Cerebellar nuclear complex (tissue), 1 donor: Measurements from ENCODE around the gene TIMM29.
A peak's percentile ranks its signal among the peaks of the same experiment; 100 is the strongest.
"Not testable (repeated sequence)": the region's sequence is repeated elsewhere in the genome, so short reads cannot be mapped to it uniquely, and the experiment has no call there.

Experiments
- DNase-seq, 2 experiments: peaks; one replicate each; lab custom pipeline; 2025; lab: John Stamatoyannopoulos, UW

Gene TIMM29

DNA sequence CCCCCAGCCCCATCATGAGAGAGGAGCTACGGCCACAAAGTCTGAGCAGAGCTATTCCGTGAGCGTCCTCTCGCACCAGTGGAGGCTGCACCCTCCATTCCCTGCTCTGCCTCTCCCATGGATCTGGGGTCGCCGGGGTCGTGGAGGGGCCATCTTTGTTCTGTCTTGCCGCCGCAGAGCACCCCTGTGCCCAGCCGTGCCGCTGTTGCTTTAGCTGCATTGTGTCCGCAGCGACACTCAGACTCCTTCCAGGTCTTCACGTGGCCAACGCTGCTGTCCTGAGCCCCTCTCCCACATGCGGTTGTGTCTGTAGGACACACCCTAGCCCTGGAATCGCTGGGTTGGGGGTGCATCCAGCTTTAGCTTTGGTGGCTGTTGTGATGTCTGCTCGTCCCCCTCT lies 16.0 kb upstream of the TIMM29 start:
- DNase-seq, result no peak

DNA sequence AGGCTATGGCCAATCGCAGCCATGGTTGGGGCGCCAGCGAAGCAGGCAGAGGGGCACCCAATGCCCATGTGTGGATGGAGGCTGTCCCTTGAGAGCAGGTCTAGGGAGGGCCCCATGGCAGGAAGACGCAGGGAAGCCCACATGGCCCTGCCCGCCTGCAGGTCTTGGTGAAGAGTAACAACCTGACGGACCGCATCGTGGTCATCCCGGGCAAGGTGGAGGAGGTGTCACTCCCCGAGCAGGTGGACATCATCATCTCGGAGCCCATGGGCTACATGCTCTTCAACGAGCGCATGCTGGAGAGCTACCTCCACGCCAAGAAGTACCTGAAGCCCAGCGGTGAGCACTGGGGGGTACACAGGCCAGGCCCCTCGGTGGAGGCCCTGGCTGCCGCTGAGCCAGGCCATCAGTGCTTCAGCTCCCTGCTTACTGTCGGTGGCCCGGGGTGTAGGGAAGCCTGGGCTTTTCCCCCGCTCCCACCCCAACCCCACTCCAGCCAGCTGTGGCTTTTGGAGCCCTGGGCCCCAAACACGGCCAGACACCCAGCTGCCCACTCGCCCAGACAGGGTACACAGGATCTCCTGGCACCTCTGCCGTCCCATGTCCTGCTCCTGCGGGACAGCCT lies 14.8 kb upstream of the TIMM29 start:
- DNase-seq, result no peak

DNA sequence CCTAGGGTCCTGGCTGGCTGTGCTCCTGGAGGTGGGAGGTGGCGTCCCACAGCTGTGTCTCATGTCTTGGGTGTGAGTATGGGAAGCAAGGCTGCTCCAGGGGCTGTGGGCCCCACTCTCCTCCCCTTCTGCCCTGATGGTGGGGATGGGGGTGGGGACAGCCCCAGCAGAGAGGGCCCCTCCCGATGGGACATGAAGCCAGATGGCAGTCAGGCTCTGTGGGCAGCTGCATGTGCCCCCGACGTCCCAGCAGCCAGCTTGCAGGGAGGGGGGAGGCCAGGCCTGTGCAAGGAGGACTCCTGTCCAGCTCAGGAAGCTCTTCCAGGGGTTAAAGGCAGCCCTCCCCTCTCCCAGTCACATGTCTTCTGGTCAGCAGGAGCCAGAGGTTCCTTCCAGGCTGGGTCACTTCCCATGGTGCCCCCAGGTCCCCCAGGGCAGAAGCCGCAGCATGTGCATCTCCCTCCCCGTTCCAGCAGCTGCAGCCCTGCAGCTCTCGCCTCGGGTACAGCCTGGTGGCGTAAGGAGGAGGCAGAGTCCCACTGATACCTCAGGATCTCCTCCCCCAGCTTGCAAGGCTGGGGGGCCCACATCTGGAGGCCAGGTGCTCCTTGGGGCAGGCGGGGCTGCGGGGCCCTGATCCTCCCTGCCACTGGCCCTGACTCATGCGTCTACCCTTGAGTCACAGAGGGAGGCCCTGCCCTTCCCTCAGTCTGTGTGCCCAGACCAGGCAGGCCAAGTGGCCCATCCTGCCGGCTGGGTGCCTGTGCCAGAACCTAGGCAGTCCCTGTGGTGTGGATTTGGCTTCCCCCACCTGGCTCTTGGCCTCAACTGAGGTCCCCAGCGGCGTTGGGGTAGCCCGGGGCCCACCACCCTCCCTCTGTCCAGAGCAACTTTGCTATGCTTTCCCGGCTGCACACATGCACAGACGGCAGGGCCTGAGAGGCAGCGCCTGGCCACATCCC lies 13.2 kb upstream of the TIMM29 start:
- DNase-seq, result no peak

DNA sequence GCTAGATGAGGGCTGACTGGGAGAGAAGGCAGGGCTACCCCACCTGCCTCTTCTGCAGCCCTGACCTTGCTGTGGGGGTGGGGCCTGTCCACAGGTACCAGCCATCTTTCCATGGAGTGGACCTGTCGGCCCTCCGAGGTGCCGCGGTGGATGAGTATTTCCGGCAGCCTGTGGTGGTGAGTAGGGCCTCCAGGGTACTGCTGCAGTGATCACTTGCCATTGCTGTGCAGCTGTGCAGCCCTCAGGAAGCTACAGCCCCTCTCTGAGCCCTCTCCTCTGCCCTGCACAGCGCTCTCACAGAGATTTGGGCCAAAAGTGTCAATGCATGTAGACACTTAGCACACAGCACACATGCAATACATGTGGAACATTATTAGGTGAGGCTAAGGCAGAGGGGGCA lies 12.0 kb upstream of the TIMM29 start:
- DNase-seq, result no peak

DNA sequence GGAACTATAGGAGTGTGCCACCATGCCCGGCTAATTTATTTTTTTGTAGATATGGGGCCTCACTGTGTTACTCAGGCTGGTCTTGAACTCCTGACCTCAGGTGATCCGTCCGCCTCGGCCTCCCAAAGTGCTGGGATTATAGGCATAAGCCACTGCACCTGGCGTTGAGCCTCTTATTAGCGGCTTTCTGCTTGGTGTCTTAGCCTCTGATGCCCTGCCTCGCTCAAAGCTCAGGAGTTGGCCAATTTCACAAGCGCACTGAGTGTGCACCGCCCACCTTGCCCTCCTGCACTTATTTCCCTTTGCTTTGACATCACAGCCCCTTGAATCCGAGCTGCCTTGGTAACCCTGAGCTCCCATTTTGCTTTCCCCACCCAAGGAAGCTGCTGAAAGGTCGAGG lies 10.3 kb upstream of the TIMM29 start:
- DNase-seq, result no peak

DNA sequence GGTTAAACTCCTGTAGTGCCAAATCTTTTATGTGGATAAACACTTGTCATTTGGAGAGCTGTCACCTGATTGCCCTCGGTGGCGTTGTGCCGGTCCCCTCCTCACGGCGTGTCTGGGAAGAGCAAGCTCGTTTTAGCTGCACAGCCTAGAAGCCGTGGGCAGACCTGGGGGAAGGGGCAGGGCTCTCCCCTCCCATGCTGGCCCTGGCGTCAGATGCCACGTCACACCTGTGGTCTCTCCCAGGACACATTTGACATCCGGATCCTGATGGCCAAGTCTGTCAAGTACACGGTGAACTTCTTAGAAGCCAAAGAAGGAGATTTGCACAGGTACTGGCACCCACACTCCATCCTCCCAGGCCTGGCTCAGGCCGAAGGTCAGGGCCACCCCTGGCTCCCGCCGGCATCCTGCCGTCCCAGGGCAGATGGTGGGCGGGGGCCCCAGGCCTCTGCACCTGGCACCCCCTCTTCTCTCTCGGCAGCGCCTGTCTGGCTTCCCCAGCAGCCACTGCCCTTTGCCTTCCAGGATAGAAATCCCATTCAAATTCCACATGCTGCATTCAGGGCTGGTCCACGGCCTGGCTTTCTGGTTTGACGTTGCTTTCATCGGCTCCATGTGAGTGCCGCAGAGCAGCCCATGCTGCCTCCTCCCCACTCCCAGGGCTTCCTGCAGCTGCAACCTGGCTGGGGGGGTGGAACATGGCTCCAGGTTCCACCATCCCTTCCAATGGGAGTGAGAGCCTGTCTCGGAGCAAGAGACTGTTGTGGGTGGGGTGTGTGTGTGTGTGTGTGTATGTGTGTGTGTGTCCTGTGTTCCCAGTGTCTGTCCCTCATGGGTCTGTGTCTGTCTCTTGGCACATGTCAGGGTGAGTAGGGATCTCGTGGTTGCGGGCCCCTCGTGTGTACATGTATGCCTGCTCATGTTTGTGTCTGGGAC lies 9.0 kb upstream of the TIMM29 start:
- DNase-seq, result no peak

DNA sequence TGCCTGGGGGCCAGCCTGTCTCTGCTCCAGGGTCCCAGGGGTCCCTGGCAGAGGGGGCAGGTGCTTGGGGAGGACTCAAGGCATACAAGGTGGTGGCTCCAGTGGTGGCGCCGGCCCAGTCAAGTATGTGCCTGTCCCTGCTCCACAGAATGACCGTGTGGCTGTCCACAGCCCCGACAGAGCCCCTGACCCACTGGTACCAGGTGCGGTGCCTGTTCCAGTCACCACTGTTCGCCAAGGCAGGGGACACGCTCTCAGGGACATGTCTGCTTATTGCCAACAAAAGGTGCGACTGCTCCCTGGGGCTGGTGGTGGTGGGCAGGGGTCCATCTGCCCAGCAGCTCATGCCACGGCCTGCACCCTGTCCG lies 8.3 kb upstream of the TIMM29 start:
- DNase-seq, result no peak

DNA sequence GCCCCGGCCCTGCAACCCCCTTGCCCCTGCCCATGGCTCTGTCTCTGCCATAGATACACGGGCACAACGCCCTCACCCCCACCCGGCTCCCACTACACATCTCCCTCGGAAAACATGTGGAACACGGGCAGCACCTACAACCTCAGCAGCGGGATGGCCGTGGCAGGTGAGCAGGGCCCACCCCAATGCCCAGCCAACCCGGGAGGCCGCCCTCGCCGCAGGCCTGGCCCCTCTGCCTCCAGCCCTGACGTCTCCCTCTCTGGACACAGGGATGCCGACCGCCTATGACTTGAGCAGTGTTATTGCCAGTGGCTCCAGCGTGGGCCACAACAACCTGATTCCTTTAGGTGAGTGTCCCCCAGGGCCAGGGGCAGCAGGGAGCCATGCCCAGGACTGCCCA lies 7.8 kb upstream of the TIMM29 start:
- no peak for DNase-seq

DNA sequence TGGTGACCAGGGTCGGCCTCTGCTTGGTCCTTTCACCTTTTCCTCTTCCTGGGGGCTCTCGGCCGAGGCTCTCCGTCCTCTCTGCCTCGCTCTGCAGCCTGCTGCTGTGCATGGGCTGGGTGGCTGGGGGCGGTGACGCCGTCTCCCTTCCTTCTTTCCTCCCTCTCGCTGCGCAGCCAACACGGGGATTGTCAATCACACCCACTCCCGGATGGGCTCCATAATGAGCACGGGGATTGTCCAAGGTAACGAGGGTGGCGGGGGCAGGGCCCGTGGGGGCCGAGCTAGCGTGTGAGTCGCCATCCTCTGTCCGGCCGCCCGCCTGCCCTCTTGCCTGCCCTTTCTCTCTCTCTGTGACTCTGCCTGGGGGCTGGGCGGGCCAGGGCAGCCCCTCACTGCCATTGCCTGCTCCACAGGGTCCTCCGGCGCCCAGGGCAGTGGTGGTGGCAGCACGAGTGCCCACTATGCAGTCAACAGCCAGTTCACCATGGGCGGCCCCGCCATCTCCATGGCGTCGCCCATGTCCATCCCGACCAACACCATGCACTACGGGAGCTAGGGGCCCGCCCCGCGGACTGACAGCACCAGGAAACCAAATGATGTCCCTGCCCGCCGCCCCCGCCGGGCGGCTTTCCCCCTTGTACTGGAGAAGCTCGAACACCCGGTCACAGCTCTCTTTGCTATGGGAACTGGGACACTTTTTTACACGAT lies 7.3 kb upstream of the TIMM29 start:
- DNase-seq, result no peak

DNA sequence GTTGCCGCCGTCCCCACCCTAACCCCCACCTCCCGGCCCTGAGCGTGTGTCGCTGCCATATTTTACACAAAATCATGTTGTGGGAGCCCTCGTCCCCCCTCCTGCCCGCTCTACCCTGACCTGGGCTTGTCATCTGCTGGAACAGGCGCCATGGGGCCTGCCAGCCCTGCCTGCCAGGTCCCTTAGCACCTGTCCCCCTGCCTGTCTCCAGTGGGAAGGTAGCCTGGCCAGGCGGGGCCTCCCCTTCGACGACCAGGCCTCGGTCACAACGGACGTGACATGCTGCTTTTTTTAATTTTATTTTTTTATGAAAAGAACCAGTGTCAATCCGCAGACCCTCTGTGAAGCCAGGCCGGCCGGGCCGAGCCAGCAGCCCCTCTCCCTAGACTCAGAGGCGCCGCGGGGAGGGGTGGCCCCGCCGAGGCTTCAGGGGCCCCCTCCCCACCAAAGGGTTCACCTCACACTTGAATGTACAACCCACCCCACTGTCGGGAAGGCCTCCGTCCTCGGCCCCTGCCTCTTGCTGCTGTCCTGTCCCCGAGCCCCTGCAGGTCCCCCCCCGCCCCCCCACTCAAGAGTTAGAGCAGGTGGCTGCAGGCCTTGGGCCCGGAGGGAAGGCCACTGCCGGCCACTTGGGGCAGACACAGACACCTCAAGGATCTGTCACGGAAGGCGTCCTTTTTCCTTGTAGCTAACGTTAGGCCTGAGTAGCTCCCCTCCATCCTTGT lies 6.5 kb upstream of the TIMM29 start:
- DNase-seq, result no peak

DNA sequence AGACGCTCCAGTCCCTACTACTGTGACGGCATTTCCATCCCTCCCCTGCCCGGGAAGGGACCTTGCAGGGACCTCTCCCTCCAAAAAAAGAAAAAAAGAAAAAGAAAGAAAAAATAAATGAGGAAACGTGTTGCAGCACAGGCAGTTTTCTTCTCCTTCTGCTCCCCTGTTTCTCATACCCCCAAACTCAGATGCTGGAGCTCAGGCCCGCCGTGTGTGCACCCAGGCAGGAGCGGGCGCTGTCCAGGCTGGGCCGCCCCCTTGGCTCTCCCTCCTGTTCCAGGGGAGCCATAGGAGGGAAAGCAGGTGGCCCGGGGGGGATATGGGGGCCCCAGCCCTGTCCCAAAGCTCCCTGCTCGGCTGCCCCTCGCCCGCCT lies 6.0 kb upstream of the TIMM29 start:
- DNase-seq, result no peak

DNA sequence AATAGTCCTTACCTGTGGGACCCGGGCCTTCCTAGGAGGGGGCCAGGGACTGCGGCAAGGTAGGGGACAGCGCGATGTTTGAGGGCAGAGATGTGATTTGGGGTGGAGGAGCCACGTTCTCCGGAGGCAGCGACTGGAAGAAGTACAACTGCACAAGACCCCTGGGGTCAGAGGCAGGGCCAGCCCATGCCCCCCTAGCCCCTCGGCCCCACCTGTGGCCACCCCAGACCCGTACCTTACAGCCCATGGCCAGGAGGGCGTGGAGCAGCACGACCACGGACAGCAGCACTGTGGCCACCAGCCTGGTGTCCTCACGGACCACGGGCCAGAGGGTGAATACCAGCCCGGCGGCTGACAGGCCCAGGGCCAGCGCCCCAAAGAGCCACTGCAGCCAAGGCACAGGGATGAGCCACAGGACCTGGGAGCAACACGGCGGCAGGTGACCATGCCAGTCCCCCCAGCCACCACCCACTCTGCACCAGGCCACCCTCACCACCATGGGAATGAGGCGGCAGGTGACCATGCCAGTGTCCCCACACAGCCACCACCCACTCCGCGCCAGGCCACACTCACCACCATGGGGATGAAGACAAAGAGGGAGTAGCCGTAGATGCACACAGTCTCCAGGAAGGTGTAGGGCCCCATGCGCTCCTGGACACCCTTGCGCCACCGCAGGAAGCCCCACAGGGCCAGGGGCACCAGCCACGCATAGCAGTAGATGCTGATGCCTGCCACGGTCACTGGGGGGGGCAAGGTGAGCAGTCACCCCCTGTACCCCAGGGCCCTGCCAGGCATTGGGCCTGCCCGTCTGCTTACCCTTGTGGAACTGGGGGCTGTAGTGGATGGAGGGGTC lies 5.1 kb upstream of the TIMM29 start:
- DNase-seq, result no peak

DNA sequence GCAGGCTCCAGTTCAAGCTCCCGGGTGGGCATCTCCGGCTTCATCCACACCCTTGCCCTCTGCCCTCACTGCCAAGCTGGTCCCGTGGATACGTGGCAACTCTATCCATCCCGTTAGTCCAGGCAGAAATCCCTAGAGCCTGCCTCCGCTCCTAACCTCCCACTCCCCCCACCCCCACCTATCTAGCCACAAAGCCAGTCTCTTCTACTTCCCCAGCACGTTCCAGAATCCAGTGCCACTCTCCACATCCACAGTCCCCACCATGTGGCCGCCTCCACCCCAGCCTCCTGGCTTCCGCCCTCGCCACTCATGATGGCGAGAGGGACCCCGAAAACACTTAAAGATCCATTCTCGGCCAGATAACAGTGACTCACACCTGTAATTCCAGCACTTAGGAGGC lies 4.0 kb upstream of the TIMM29 start:
- DNase-seq, result no peak

DNA sequence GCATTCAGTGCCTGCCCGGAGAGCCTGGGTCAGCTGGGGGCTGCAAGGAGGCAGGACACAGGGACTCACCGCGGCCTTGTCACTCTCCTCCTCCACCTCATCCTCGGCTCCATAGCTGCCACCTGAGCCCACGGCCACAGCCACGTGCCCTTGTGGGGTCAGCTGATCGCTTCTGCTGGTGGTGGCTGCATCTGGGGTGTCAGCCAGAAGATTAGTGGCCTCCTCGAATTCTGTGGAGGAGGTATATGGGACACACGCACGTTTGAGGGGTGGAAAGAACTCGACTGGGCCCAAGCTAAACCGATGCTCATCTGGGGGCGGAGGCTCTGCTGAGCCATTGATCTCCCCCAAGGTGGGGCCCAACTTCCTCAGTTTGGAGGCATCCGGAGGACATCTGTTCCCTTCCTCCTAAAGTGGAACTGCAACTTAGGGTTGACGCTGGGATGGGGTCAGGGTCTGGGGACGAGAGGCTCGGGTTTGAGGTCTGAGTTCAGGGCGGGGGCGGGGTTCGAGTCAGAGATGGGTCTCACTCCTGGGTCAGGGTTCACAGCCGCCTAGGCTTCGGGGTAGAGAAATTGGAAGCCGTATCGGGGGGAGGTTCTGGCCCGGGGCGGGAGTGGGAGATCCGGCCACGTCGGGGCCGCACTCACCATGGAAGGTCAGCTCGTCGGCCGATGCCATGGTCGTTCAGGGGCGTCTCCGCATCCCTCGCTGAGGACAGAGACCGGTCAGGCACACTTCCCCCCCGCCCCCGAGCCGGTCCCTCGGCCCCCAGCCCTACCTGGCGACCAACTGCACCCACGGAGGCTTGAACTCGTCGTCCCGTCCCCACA lies 665 bp upstream of the TIMM29 start:
- DNase-seq, result no peak

DNA sequence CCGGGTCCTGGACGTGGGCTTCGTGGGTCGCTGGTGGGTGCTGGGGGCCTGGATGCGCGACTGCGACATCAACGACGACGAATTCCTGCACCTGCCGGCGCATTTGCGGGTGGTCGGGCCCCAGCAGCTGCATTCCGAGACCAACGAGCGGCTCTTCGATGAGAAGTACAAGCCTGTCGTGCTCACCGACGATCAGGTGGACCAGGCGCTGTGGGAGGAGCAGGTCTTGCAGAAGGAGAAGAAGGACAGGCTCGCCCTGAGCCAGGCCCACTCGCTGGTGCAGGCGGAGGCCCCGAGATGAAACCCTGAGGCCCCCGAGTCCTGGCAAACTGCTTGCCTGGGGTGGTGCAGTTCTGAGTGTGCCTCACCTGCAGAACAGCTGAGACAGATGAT lies 787 bp downstream of the TIMM29 start:
- no peak for DNase-seq

DNA sequence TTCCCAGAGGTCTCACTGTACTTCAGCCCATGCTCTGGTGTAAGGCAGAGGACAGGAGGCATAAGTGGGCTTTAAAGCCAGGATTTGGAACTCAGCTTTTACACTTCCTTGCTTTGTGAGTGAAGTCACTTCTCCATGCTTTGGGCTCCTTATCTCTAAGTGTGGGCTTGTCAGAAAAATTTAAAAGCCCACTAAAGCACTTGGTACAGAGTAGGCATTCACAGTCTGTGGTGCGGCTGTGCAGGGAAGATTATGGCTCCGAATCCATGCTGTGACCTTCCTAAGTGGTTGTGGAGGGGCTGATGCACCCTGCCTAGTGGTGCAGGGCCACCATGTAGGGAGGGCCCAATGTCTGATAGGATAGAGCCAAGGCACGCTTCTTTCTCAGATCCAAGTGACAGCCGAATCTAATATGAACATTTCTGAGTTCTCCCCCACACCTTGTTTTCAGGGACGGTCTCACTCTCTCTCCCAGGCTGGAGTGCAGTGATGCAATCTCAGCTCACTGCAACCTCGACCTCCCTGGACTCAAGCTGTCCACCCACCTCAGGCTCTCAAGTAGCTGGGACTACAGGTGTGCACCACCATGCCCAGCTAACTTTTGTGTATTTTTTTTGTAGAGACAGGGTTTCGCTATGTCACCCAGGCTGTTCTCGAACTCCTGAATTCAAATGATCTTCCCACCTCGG lies 6.9 kb downstream of the TIMM29 start:
- DNase-seq, result no peak

DNA sequence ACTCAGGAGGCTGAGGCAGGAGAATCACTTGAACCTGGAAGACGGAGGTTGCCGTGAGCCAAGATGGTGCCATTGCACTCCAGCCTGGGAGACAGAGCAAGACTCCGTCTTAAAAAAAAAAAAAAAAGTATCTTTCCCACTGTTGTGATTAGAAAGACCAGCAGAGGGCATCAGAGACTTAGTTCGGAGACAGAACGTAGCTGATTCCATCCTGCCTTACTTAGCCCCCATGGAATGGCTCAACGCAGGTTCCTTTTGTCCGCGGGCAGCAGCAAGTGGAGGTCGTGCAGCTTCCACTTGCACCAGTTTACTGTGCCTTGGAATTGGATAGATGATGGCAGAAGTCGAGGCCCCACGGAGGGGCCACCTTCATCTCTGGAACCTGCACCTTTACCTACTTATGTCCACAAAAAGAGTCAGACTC lies 8.1 kb downstream of the TIMM29 start:
- DNase-seq, result peak in 1 of 2 experiments; percentile 60

DNA sequence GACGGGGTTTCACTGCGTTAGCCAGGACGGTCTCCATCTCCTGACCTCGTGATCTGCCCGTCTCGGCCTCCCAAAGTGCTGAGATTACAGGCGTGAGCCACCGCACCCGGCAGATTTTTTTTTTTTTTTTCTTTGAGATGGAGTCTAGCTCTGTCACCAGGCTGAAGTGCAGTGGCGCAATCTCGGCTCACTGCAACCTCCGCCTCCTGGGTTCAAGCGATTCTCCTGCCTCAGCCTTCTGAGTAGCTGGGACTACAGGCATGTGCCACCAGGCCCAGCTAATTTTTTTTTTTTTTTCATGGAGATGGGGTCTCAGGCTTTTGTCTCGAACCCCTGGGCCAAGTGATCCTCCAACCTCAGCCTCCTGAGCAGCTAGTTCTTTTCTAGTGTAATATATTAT lies 13.0 kb downstream of the TIMM29 start:
- not testable (repeated sequence) for DNase-seq

DNA sequence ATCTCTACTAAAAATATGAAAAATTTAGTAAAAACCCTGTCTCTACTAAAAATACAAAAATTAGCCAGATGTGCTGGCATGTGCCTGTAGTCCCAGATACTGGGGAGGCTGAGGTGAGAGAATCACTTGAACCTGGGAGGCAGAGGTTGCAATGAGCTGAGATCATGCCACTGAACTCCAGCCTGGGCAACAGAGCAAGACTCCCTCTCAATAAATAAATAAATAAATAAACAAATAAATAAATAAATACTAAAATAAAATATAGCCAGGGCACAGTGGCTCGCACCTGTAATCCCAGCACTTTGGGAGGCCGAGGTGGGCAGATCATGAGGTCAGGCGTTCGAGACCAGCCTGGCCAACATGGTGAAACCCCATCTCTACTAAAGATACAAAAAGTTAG lies 14.8 kb downstream of the TIMM29 start:
- DNase-seq, result not testable (repeated sequence)
